ENCODE results near the gene FSTL3. TPM values are rescaled to one million over a fixed set of nuclear protein-coding genes. Genes with fewer than 3 reads are reported as not detected.
"Not testable (repeated sequence)": the region's sequence is repeated elsewhere in the genome, so short reads cannot be mapped to it uniquely, and the experiment has no call there.

The FSTL3 gene
- total RNA-seq, 2 experiments from 2014 or later: 2.5 to 3.0 TPM

DNA sequence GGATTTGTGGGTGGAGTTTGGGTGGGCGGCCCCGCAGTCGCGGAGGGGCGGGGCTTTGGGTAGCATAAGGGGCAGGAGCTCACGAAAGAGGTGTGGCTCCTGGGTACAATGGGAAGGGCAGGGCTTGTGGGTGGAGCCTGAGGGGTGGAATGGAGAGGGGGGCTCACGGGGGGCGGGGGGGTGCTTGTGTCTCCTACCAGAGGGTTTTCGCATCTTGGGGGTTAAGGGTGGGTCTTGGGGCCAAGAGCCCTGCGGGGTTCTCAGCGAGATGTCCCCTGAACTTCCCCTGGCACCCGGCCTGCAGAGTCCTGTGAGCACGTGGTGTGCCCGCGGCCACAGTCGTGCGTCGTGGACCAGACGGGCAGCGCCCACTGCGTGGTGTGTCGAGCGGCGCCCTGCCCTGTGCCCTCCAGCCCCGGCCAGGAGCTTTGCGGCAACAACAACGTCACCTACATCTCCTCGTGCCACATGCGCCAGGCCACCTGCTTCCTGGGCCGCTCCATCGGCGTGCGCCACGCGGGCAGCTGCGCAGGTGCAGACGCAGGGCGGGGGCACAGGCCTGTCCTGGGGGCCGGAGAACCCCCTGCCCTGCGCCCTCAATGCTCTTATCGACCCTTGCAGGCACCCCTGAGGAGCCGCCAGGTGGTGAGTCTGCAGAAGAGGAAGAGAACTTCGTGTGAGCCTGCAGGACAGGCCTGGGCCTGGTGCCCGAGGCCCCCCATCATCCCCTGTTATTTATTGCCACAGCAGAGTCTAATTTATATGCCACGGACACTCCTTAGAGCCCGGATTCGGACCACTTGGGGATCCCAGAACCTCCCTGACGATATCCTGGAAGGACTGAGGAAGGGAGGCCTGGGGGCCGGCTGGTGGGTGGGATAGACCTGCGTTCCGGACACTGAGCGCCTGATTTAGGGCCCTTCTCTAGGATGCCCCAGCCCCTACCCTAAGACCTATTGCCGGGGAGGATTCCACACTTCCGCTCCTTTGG, 5.1 kb downstream of the FSTL3 start:
- POLR2A ChIA-PET: interaction anchor here (1.2 to 2.8 kb wide), 2 partner anchors 18 to 175 kb away, joined by 4 to 11 read pairs; partner anchors contain the start of gene RNF126
- DNase-seq: no peak

DNA sequence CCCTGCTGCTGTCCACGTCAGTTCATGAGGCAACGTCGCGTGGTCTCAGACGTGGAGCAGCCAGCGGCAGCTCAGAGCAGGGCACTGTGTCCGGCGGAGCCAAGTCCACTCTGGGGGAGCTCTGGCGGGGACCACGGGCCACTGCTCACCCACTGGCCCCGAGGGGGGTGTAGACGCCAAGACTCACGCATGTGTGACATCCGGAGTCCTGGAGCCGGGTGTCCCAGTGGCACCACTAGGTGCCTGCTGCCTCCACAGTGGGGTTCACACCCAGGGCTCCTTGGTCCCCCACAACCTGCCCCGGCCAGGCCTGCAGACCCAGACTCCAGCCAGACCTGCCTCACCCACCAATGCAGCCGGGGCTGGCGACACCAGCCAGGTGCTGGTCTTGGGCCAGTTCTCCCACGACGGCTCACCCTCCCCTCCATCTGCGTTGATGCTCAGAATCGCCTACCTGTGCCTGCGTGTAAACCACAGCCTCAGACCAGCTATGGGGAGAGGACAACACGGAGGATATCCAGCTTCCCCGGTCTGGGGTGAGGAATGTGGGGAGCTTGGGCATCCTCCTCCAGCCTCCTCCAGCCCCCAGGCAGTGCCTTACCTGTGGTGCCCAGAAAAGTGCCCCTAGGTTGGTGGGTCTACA, 6.6 kb downstream of the FSTL3 start:
- Mint-ChIP-seq H3K4me3 (no peak overlapping the region), H3K4me1 (peaks cover 4% of the 10 kb centered on the region), H3K27me3 (peaks cover under 1% of the 10 kb centered on the region), H3K9me3 (no peaks in the 10 kb centered on the region), H3K36me3 (ENCODE audit: low read depth) (no peaks in the 10 kb centered on the region), H3K27ac (no peak overlapping the region)
- ChIA-PET CTCF (no interaction called here), POLR2A (no interaction called here)
- no peak for DNase-seq

More for the DNA sequence above, 5.1 kb downstream of the FSTL3 start:
- Mint-ChIP-seq H3K27me3 (peaks cover 4% of the 10 kb centered on the region), H3K4me1 (peaks cover 4% of the 10 kb centered on the region), H3K27ac (peak overlapping the region; percentile 99), H3K9me3 (no peaks in the 10 kb centered on the region), H3K4me3 (peak overlapping the region; percentile 82), H3K36me3 (ENCODE audit: low read depth) (no peaks in the 10 kb centered on the region)
- CTCF ChIA-PET: no interaction called here

DNA sequence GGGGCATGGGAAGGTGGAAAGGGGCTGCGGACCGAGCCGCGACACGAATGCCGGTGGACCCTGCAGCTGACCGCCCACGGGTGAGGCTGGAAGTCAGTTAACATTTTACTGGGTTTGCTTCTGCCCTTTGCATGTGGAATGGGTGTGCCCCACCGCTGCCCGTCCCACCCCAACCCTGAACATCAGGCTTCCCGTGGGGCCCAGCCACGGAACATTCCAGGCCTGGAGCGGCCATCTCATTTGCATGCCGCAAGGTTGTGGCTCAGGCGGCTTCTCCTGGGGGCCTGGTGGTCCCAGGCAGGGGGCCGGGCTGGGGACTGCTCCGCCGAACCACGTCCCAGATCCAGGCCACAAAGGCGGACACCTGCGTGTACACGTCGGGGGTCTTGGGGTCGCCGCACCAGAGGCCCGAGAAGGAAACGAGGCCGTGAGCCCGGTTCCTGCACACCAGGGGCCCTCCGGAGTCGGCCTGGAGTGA, 9.3 kb downstream of the FSTL3 start:
- no peak for DNase-seq
- Mint-ChIP-seq H3K36me3 (ENCODE audit: low read depth) (no peaks in the 10 kb centered on the region), H3K4me1 (peaks cover 2% of the 10 kb centered on the region), H3K9me3 (no peaks in the 10 kb centered on the region), H3K27ac (no peak overlapping the region), H3K4me3 (no peak overlapping the region), H3K27me3 (no peaks in the 10 kb centered on the region)
- POLR2A ChIA-PET: no interaction called here
- CTCF ChIA-PET: no interaction called here

DNA sequence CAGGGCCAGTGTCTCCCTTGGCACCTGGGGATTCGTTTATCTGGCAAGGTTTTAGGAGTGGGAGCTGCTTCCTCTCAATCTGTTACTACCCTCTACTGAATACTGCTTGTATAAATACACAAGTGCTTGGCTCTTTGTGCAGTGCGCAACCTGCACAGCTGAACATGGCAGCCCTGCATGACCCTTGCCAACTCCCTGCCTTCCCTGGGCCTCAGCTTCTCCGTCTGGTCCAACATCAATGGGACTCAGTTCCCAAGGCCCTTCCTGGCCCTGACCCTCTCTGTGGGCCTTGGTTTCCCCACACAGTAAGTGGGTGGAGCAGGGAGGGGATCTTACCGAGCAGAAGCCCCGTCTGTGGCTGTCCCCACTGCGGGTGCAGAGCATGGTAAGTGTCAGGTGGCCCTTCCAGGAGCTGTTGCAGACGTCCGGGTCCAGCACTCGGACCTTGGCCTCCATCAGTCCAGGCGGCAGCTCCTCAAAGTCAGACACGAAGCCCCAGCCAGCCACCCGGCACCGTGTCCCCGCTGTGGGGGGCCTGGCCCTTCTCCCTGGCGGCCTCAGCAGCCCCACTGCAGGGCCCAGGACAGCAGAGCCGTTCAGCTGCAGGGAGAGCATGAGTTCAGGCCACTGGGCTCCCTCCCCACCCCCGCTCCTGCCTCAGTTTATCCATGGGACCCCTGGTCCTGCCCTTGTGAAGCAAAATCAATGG, 10.6 kb downstream of the FSTL3 start:
- no peak overlapping the region for H3K27ac Mint-ChIP-seq
- POLR2A ChIA-PET: no interaction called here

DNA sequence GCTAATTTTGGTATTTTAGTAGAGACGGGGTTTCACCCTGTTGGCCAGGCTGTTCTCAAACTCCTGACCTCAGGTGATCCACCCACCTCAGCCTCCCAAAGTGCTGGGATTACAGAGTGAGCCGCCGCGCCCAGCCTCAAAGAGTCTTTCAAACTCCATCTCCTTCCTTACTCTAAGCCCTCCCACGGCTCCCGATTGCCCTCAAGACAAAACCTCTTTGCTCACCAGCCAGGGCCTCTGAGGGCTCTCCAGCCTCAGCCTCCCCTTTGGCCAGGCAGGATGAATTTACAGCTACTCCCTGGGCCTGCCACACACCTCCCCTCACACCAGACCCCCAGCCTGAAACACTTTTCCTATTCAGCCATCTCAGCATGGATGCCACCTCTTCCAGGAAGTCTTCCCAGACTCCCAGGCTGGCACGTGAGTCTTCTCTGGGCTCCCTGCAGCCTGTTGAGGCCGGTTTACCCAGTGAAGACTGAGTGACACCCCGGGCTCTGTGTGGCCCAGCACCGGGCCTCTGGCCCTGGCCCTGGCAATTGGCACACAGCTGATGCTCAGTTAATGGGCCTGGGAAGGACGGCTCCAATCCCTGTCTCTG, 11.5 kb downstream of the FSTL3 start:
- H3K36me3 Mint-ChIP-seq (ENCODE audit: low read depth): no peaks in the 10 kb centered on the region
- H3K9me3 Mint-ChIP-seq: no peaks in the 10 kb centered on the region
- no peaks in the 10 kb centered on the region for H3K4me1 Mint-ChIP-seq
- H3K4me3 Mint-ChIP-seq: no peak overlapping the region
- no peaks in the 10 kb centered on the region for H3K27me3 Mint-ChIP-seq
- CTCF ChIA-PET: no interaction called here
- DNase-seq: no peak
- POLR2A ChIA-PET: no interaction called here
- no peak overlapping the region for H3K27ac Mint-ChIP-seq

More for the DNA sequence above, 10.6 kb downstream of the FSTL3 start:
- CTCF ChIA-PET: no interaction called here
- Mint-ChIP-seq H3K36me3 (ENCODE audit: low read depth) (no peaks in the 10 kb centered on the region), H3K4me1 (no peaks in the 10 kb centered on the region), H3K27me3 (no peaks in the 10 kb centered on the region), H3K4me3 (no peak overlapping the region), H3K9me3 (no peaks in the 10 kb centered on the region)
- no peak for DNase-seq

DNA sequence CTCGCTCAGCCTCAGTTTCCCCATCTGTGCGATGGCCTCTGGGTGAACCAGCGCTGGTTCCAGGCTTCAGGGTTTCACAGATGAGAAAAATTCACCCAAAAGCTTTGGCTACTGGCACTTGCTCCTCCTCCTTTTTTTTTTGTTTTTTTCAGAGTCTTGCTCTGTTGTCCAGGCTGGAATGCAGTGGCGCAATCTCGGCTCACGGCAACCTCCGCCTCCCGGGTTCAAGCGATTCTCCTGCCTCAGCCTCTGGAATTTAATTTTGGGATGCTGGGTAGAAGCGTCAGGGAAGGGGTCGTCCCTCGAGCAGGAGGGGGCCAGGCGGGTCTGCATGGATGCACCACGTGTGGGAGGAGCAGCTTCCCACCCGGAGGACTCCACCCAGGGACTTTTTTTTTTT, 12.0 kb downstream of the FSTL3 start:
- H3K4me1 Mint-ChIP-seq: no peaks in the 10 kb centered on the region
- POLR2A ChIA-PET: no interaction called here
- no peak overlapping the region for H3K4me3 Mint-ChIP-seq
- H3K9me3 Mint-ChIP-seq: no peaks in the 10 kb centered on the region
- no peaks in the 10 kb centered on the region for H3K36me3 Mint-ChIP-seq (ENCODE audit: low read depth)
- DNase-seq: no peak
- no peaks in the 10 kb centered on the region for H3K27me3 Mint-ChIP-seq
- CTCF ChIA-PET: no interaction called here
- H3K27ac Mint-ChIP-seq: no peak overlapping the region

DNA sequence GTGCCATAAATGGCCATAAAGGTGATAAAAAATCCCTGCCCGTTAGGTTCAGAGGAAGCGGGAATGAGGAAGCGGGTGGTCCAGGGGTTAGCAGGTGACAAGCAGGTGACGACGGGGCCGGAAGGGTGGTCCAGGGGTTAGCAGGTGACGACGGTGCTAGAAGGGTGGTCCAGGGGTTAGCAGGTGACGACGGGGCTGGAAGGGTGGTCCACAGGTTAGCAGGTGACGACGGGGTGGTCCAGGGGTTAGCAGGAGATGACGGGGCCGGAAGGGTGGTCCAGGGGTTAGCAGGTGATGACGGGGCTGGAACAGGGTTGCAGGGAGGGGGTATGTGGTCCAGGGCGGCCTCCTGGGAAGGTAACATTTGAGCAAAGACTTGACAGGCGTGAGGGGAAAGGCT, 12.8 kb downstream of the FSTL3 start:
- POLR2A ChIA-PET: no interaction called here
- no peaks in the 10 kb centered on the region for H3K9me3 Mint-ChIP-seq
- no peaks in the 10 kb centered on the region for H3K4me1 Mint-ChIP-seq
- DNase-seq: no peak
- H3K27me3 Mint-ChIP-seq: no peaks in the 10 kb centered on the region
- H3K36me3 Mint-ChIP-seq (ENCODE audit: low read depth): no peaks in the 10 kb centered on the region
- H3K27ac Mint-ChIP-seq: no peak overlapping the region
- CTCF ChIA-PET: no interaction called here
- no peak overlapping the region for H3K4me3 Mint-ChIP-seq

DNA sequence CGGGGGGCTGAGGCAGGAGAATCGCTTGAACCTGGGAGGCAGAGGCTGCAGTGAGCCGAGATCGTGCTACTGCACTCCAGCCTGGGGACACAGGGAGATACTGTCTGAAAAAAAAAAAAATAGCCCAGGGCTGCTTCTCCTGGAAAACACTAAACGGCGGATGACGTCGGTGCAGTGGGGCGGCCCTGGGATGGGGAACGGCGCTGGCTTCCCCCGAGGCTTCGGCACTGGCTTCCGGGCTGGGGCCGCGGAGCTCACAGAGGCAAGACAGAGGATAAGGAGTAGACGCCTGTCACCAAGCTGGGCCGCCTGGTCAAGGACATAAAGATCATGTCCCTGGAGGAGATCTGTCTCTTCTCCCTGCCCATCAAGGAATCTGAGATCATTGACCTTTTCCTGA, 14.0 kb downstream of the FSTL3 start:
- no peak for DNase-seq
- Mint-ChIP-seq H3K27ac (no peak overlapping the region), H3K4me1 (no peaks in the 10 kb centered on the region), H3K27me3 (peaks cover 7% of the 10 kb centered on the region), H3K9me3 (no peaks in the 10 kb centered on the region), H3K36me3 (ENCODE audit: low read depth) (no peaks in the 10 kb centered on the region), H3K4me3 (no peak overlapping the region)
- ChIA-PET POLR2A (no interaction called here), CTCF (no interaction called here)

DNA sequence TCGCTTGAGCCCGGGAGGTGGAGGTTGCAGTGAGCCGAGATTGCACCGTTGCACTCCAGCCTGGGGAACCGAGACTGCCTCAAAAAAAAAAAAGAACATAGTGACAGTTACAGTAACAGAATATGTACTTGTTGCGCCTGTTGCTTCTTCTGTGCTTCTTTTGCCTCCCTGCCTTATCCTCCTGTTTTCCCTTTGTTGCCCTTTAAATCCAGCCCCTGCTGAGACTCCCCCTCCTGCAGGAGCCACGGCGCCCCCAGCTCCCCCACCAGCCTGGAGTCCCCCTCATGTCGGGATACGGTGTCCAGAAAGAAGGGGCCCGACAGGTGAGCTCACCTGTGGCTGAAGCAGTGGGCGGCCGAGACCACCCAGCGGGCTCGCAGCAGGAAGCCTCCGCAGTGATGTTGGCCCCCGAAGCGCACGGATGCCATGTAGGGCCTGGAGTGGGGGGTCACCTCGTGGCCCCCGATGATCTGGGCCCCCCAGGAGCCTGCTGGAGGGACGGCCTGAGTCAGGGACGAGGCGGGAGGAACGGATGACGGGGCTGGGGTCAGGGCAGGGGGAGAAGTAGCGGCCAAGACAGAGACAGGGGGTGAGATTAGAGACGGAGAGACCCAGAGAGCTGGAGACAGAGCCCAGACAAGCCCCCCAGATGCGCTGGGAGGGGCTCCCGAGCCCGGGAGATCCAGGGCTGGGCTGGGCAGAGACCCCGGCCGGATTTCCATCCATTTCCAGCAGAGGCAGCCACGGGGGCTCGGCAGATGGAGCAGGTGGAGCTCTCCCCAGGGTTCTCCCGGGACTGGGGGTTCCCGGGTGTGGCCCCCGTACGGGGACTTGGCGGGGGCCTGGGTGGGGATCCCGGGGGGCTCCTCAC, 18.5 kb downstream of the FSTL3 start:
- ChIA-PET POLR2A (no interaction called here), CTCF (no interaction called here)
- no peak for DNase-seq
- Mint-ChIP-seq H3K4me3 (no peak overlapping the region), H3K9me3 (no peaks in the 10 kb centered on the region), H3K27ac (no peak overlapping the region), H3K4me1 (peaks cover 2% of the 10 kb centered on the region), H3K27me3 (peaks cover 11% of the 10 kb centered on the region), H3K36me3 (ENCODE audit: low read depth) (no peaks in the 10 kb centered on the region)

DNA sequence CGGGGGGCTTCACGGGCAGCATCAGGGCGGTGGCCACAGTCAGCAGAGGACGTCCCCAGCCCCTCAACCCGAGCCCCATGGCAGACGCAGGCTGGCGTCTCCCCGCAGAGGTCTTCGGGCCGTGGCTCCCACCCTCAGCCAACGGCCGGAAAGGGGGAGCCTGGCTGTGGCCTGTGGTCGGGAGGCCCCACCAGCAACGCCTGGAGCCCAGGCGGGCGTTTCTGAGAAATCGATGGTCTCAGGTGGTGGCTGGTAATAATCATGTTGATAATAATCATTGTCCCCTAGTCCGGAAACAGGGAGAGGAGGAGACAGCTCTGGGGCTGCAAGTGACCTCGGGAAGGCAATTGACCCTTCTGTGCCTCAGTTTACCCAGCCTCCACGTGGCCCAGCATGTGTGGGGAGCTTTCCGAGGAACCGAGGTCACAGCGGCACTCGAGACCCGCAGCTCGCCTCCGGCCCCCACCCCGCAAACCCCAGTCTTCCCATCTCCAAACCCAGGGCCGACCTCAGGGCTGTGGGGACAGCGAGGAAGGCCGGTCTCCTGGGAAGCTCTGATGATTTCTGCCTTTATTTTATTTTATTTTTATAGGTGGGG, 19.3 kb downstream of the FSTL3 start, which contains the start of gene PRSS57:
TSS of gene PRSS57 (minus strand) at position 101 of the 598 bp plus-strand sequence. CDS start at position 79, 22 bp downstream.
- H3K4me1 Mint-ChIP-seq: peaks cover 2% of the 10 kb centered on the region
- no peak within 1 kb of the TSS for H3K4me3 Mint-ChIP-seq
- no peaks in the 10 kb centered on the region for H3K36me3 Mint-ChIP-seq (ENCODE audit: low read depth)
- POLR2A ChIA-PET: no interaction called here
- no peak within 1 kb of the TSS for H3K27ac Mint-ChIP-seq
- DNase-seq: no peak
- H3K27me3 Mint-ChIP-seq: peaks cover 11% of the 10 kb centered on the region
- CTCF ChIA-PET: no interaction called here
- no peaks in the 10 kb centered on the region for H3K9me3 Mint-ChIP-seq

DNA sequence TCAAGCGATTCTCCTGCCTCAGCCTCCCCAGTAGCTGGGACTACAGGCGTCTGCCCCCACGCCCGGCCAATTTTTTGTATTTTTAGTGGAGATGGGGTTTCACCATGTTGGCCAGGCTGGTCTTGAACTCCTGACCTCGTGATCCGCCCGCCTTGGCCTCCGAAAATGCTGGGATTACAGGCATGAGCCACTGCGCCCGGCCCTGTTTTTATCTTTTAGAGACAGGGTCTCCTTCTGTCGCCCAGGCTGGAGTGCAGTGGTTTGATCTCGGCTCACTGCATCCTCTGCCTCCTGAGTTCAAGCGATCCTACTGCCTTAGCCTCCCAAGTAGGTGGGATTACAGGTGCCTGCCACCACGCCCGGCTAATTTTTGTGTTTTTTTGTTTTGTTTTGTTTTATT, 22.3 kb downstream of the FSTL3 start:
- DNase-seq, CTCF ChIA-PET: not testable (repeated sequence)

DNA sequence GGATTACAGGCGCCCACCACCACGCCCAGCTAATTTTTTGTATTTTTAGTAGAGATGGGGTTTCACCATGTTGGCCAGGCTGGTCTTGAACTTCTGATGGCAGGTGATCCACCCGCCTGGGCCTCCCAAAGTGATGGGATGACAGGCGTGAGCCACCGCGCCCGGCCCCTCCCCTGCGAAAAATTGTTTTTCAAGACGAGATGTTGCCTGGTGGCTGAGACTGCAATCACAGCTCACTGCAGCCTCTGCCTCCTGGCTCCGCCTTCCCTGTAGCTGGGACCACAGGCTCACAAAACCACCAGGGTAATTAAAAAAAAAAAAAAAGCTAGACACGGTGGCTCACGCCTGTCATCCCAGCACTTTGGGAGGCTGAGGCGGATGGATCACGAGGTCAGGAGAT, 23.7 kb downstream of the FSTL3 start:
- H3K27me3 Mint-ChIP-seq; POLR2A ChIA-PET; H3K9me3 Mint-ChIP-seq; H3K4me3 Mint-ChIP-seq; H3K27ac Mint-ChIP-seq; DNase-seq; CTCF ChIA-PET; H3K36me3 Mint-ChIP-seq (ENCODE audit: low read depth): not testable (repeated sequence)
- H3K4me1 Mint-ChIP-seq: peaks cover 16% of the 10 kb centered on the region

More for the DNA sequence above, 22.3 kb downstream of the FSTL3 start:
- H3K27ac Mint-ChIP-seq; H3K4me3 Mint-ChIP-seq; POLR2A ChIA-PET; H3K9me3 Mint-ChIP-seq; H3K36me3 Mint-ChIP-seq (ENCODE audit: low read depth): not testable (repeated sequence)
- H3K4me1 Mint-ChIP-seq: peaks cover 10% of the 10 kb centered on the region
- peaks cover 14% of the 10 kb centered on the region for H3K27me3 Mint-ChIP-seq
